GM12891 (cell line): Measurements from ENCODE around the gene DENND5B.

Experiments
- PAX5 ChIP-seq: IDR thresholded peaks from 2 replicates; pipeline ENCODE4 v1.6.1; 2011; ENCODE audit warnings: low read length, moderate library complexity, mild to moderate bottlenecking; ENCODE audit not compliant: insufficient read depth, severe bottlenecking
- POLR2A ChIP-seq: IDR thresholded peaks from 2 replicates; pipeline ENCODE4 v1.6.1; 2011; ENCODE audit warnings: low read depth, low read length, control low read depth
- POLR2AphosphoS5 ChIP-seq: IDR thresholded peaks from 2 replicates; pipeline ENCODE4 v1.6.1; 2011; ENCODE audit warnings: low read depth, low read length, control low read depth
- POU2F2 ChIP-seq: IDR thresholded peaks from 2 replicates; pipeline ENCODE4 v1.6.1; 2011; ENCODE audit warnings: low read depth, mild to moderate bottlenecking, control low read depth, low read length, moderate library complexity
- SPI1 ChIP-seq: IDR thresholded peaks from 2 replicates; pipeline ENCODE4 v1.6.1; 2011; ENCODE audit warnings: low read depth, low read length, control low read depth
- TAF1 ChIP-seq: IDR thresholded peaks from 2 replicates; pipeline ENCODE4 v1.6.1; 2011; ENCODE audit warnings: low read depth, low read length, control low read depth

- TF ChIP-seq POLR2AphosphoS5: no peak
- TF ChIP-seq POLR2A: no peak
- TF ChIP-seq TAF1: no peak
- TF ChIP-seq PAX5: no peak
- TF ChIP-seq SPI1: no peak
- no peak for TF ChIP-seq POU2F2
These were observed 36.6 kb upstream of the DENND5B start for GRCh38 chr12:31627456-31628054.
